Ovary (tissue), 3 donors: ENCODE results near the gene SLC24A1.

ENCODE experiments used
- CTCF ChIP-seq, 3 donors: fragments of 450-650 bp in 2 of 3; fragments of 200-600 bp in 1 of 3; IDR thresholded peaks; one replicate each; pipeline versions ENCODE4 v1.5.1 to v1.8.0; 2016 to 2022; ENCODE audit warnings: antibody characterized with exemption in 3 of 3, mild to moderate bottlenecking in 1 of 3
- POLR2A ChIP-seq: fragments of 450-650 bp; IDR thresholded peaks from one replicate; pipeline ENCODE4 v1.6.1; 2017; ENCODE audit warnings: antibody characterized with exemption, mild to moderate bottlenecking, moderate library complexity
- donor health status: DM: no; HTN: no; CAD: no.

GRCh38 chr15:65611888-65612615 is 9.7 kb upstream of the SLC24A1 start:
- TF ChIP-seq CTCF (IDR thresholded peaks at IDR 0.05): no peak
- TF ChIP-seq POLR2A: no peak
